Mucosa of gallbladder (tissue), 1 donor: ENCODE results near the gene CCDC38. TPM values are rescaled to one million over a fixed set of nuclear protein-coding genes. Genes with fewer than 3 reads are reported as not detected.

ENCODE experiments used
- DNase-seq: peaks from one replicate; pipeline ENCODE4 v3.0.0-alpha.2; 2020; ENCODE audit warnings: low spot score
- total RNA-seq: library from RNA; stranded (reverse); gene quantifications from one replicate; pipeline ENCODE4 v1.2.1, GENCODE V29; 2021
- donor health status: DM: no; HTN: no; CAD: no.

CCDC38 gene
- total RNA-seq, 1 donor from 2014 or later: not detected

- no peak for DNase-seq
Measured at GRCh38 chr12:95962222-95962621, 19.8 kb upstream of the CCDC38 start.

GRCh38 chr12:95960241-95960640, 17.8 kb upstream of the CCDC38 start:
- DNase-seq: no peak

GRCh38 chr12:95959107-95959506, 16.7 kb upstream of the CCDC38 start:
- no peak for DNase-seq

- no peak for DNase-seq
Measured at GRCh38 chr12:95956557-95957145, 14.2 kb upstream of the CCDC38 start.

- DNase-seq: no peak
Measured at GRCh38 chr12:95955549-95956159, 13.2 kb upstream of the CCDC38 start.

GRCh38 chr12:95953000-95953399, 10.6 kb upstream of the CCDC38 start:
- DNase-seq: no peak

- DNase-seq: no peak
Measured at GRCh38 chr12:95951515-95951914, 9.1 kb upstream of the CCDC38 start.

GRCh38 chr12:95949477-95950206, 7.2 kb upstream of the CCDC38 start:
- no peak for DNase-seq

- DNase-seq: no peak
Measured at GRCh38 chr12:95944108-95944704, 1.8 kb upstream of the CCDC38 start.

GRCh38 chr12:95943330-95943842, 972 bp upstream of the CCDC38 start, which contains the start of gene AMDHD1:
Gene AMDHD1, plus strand, starts transcription at chr12:95943331. Its CDS starts 68 bp downstream, at chr12:95943399.
- peak; percentile 47 for DNase-seq

- DNase-seq: no peak
Measured at GRCh38 chr12:95942101-95942523, 302 bp downstream of the CCDC38 start.

- no peak for DNase-seq
Measured at GRCh38 chr12:95940514-95940913, 1.9 kb downstream of the CCDC38 start.

GRCh38 chr12:95922231-95922630, 20.2 kb downstream of the CCDC38 start:
- no peak for DNase-seq

GRCh38 chr12:95919110-95919509, 23.3 kb downstream of the CCDC38 start:
- DNase-seq: no peak

- DNase-seq: peak; percentile 42
Measured at GRCh38 chr12:95918194-95918993, 24.0 kb downstream of the CCDC38 start.

- DNase-seq: no peak
Measured at GRCh38 chr12:95909871-95910270, 32.5 kb downstream of the CCDC38 start.

- DNase-seq: no peak
Measured at GRCh38 chr12:95908573-95908972, 33.8 kb downstream of the CCDC38 start.

GRCh38 chr12:95898081-95898480, 44.3 kb downstream of the CCDC38 start:
- no peak for DNase-seq

- no peak for DNase-seq
Measured at GRCh38 chr12:95896846-95897245, 45.6 kb downstream of the CCDC38 start.

- DNase-seq: no peak
Measured at GRCh38 chr12:95890958-95891357, 51.5 kb downstream of the CCDC38 start.

GRCh38 chr12:95887311-95887710, 55.1 kb downstream of the CCDC38 start:
- DNase-seq: no peak

GRCh38 chr12:95884998-95885397, 57.4 kb downstream of the CCDC38 start:
- no peak for DNase-seq
